GM19023 (cell line): ENCODE data around the gene NAP1L1.
A peak's percentile ranks its signal among the peaks of the same experiment; 100 is the strongest.

Experiments
- ATAC-seq: cut with Tn5 transposase; IDR thresholded peaks from one replicate; pipeline ENCODE4 v1.9.1; 2021; ENCODE audit warnings: mild to moderate bottlenecking, moderate library complexity; ENCODE audit not compliant: unreplicated experiment

NAP1L1 gene

DNA sequence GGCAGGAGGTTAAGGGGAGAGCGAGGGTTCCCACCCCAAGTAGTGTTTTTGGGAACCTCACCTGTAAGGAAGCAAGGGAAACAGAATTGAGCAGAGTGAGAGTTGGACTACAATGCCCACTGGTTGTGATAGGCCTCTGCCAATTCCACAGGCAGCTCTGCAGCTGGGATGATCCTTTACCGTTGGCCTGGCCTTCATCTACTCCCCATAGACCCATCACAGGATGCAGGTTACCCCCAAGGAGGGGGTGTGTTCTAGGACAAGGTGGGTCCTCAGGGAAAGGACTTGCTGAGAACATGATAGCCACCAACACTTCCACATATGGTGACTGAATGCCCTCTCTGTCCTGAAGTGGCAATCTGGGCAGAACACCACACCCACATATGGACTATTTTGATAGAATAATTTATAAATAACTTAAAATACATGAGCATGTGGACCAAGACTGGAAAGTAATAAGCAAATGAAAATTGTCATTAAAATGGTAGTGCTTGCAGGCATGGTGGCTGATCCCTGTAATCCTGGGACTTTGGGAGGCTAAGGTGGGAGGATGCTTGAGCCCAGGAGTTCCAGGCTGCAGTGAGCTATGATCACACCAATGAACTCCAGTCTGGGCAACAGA, 61.3 kb downstream of the NAP1L1 start:
- no peak for ATAC-seq

DNA sequence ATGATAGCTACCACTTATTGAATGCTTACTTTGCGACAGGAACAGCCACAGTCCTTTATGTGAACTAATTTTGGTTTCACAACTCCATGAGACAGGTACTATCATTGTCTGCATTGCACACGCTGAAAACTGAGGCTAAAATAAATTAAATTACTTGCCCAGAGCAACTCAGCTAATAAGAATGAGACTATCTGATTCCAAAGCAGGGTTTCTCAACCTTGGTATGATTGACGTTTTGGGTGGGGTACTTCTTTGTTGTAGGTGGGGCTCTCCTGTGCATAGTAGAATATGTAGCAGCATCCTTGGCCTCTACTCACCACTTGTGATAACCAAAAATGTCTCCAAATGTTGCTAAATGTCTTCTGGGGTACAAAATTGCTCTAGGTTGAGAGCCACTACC, 62.0 kb downstream of the NAP1L1 start:
- ATAC-seq, result no peak

DNA sequence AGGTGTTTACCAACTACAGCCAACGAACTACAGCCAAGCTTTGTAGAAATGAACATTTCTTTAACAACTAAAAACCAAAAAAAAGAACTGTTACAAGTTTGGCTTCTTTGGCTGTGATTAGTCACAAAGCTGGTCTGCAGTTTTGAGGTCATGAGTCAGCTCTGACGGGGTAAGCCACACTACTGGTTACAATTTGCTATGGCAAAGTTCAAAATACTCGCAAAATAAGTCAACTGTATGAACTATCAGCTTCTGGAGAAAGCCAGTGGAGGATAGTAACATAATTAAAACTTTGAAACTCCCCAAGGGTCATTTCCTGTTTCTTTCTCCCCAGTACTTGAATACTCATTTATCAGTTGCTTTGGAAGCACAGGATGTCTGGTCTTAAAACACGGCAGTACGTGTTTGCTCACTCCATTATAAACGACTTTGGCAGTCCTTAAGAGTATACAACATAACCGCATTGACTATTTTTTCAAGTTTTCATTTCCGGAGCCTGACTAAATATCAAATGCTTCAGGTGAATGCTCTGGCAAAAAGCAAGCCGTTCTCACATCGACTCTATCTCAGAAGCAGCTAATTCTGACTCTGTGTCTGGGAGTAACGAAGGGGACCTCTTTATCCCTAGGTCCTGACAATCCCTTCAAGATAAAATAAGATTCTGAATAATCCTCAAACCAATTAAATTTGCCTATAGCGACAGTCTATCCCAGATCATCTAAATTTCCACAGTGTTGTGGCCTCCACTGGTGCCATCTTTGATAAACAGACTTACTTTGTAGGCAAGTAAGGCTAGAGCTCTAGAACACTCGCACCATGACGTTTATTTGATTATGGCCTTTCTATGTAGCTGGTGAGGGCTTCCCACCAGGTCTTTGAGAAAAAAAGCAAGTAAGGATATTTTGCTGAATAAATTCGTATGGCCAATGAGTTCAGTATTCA, 63.5 kb downstream of the NAP1L1 start:
- ATAC-seq, result peak; percentile 57

DNA sequence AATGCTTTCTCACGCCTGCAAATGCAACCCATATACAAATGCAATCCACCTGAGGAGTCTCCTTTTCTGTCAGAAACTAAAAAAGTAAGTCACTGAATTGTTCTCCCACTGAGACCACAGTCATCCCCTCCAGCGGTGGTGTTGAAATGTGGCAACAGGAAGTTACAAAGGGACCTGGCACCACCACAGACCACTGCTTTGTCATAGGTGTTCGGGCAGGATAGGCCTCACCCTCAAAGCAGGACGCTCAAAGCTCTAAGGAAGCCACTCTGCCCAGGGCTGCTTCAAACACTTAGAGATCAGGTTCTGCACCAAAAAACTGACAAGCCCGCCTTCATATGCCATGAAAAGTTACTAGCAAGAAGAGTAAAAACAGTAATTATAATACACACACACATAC, 64.2 kb downstream of the NAP1L1 start:
- peak; percentile 73 for ATAC-seq

DNA sequence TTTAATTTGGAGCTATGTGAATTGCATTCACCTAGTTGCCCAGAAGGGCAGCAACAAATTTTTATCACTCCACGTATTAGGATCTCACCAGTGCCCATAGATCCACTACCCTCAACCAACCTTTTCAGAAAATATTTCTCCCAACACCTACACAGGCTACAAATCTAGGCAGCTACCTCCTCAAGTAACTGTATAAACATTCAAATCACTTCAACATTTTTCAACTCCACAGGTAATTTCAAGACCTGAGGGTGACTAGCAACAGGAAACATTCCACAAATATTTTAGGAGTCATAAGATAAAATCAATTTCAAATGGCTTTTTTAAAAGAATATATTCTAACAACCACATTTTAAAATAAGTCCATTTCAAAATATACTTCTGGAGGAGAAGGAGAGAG, 65.8 kb downstream of the NAP1L1 start:
- no peak for ATAC-seq

DNA sequence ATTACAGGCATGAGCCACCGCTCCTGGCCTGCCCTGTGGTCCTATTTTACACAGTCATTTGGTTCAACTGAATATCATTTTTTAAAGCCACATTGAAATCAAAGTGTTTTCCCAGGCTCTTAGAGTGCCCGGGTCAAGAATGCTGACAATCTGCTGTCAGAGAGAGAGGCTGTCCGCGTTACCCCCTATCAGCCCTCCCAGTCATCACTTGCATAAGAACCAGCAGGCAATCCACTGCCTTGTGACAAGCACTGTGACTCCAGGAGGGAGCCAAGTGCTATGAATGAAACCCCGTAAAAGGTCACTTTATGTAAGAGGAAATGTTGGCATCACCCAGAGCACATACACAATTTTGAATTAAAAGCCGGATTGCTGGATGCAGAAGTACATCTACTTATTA, 66.4 kb downstream of the NAP1L1 start:
- no peak for ATAC-seq

DNA sequence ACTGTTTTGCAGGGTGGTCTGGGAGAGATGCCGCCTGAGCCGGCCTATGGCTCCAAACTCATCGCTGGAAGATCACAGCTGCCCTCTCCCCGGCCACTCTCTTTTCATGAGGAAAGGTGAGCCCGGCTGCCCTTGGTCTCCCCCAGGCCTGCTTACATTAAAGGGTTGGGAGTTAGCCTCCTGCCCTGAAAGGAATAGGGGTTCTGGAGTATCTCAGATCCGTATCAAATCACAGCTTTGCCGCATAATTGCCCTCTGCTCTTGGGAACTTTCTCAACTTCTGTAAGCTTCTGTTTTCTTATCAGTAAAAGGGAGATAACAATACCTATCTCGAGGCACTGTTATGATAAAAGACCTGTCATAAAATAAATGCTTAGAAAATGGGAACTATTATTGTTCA, 70.5 kb downstream of the NAP1L1 start:
- ATAC-seq, result no peak

DNA sequence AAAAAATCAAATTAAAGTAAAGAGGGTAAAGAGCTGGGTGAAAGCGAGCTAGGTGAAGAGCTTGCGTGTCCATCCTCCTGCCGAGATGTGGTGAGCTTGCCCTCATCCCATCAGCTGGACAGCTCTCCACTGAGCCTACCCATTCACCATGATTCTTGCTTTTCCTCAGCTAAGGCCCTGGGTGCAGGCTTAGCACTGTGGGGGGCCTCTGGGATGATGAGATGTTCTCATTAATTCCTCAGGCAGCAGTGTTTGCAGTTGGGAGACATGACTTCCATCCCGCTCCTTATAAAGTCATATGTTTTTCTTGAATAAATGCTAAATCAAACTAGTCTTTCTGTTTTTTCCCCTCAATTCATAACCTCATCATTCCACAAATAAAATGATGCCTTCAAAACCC, 70.9 kb downstream of the NAP1L1 start:
- ATAC-seq, result no peak

DNA sequence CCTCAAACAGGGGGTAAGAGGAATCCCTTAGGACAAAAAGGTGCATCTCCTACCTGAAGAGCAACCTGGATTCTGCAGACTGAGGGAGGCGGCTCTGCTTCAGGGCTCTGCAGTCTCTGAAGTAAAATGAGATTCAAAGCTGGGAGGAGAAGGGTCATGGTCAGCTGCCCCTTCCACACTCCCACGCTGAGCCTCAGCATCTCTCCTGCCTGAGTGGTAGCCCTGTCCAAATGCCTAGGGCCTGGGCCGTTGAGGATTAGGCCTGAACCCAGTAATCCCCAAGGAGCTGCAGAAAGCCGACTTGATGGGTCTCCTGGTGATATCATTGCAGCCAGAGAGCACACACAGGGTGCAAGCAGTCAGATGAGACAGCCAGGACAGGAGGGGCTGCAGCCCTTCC, 71.8 kb downstream of the NAP1L1 start:
- no peak for ATAC-seq

DNA sequence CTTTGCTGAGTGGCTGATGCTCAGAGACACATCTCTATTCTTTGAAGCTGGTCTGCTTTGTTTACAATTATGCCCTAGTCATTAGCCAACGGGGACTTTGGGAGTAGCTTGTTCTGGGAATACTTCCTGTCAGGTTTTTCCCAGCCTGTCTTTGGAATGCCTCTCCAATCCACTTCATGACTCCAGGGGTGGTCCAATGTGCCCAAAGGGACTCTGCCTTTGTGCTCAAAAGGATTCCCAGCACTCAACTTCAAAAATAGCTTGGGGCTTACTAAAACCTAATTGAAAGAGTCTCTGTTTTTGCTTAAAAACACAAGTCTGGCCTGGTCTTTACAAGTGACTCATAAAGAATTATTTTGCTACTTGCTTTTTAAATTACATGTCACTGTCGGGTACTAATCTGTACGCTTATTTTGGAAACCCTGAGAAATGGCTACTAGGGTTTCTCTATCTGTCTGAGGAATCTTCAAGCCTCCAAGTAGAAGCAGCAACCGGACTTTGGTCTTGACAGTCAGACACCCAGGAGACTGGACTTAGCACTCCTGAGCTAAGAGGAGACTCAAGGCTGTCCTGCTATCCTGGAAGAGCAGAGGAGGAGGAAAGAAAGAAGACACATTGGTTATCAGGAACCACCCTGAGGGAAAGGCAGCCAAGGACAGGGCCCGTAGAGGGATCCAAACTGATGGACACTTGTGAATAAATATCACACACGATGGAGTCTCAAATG, 73.6 kb downstream of the NAP1L1 start:
- no peak for ATAC-seq

DNA sequence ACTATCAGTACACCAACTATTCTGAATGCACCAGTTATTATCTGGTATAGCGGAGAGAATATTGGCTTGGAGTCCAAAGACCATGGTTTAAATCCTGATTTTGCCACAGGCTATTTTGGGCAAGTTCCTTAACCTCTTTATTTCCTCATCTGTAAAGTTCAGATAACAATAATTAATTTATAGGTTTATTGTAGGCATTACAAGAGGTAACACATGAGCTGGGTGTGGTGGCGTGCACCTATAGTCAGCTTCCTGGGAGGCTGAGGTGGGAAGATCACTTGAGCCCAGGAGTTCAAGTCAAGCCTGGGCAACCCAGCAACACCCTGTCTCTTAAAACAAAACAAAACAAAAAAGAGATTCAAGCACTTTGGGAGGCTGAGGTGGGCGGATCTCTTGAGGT, 76.1 kb downstream of the NAP1L1 start:
- no peak for ATAC-seq

DNA sequence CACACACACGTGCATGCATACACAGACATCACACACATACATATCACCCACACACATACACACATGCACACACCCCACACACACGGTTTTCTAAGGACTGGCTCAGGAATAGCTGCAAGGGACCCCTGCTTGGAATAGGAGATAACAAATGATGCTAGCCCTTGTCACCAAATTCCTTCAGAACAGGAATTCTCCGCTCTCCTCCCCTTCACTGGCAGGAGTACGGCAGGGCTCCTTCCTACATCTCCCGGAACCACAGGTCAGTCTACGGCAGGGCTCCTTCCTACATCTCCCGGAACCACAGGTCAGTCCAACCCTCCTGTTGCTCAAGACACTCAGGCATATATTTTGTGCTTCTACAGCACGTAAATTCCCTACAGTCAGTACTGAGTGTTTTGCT, 76.8 kb downstream of the NAP1L1 start:
- no peak for ATAC-seq

DNA sequence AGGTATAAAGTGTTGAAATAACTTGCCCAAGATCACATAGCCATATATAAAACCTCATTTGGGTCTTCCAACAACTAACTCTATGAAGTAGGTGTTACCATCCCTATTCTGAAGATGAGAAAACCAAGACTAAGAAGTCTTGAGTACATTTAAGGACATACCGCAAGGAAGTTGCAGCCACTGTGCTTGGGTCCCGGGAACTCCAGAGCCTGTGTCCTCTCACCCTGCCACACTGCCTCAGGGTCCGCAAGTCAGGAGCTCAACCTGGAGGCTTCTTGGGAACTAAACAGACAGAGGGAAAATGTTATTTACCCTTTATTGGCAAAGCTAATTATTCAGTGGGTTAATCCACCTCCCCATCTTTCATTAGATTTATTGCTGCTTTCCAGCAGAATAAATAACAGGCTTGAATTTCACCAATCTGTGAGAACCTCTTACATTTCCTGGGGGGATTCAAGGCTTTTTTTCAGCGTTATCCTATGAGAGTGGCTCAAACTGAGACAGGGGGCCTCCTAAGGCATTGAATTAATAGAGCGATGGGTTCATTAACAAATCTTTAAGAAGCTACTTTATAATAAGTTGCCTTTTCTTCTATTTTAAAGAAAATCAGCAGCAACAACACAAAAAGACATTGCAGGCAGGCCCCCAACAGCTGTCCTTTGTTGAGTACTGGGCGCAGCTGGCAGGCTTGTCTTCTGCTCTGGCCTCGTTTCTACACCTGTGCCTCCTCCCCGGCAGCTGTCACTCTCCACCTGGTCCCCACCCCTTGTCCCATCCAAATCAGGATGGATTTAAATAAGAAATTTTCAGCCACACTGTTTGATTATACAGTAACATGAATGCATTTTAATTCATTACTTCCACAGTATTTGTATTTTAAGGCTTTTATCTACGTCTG, 78.2 kb downstream of the NAP1L1 start:
- ATAC-seq, result no peak

DNA sequence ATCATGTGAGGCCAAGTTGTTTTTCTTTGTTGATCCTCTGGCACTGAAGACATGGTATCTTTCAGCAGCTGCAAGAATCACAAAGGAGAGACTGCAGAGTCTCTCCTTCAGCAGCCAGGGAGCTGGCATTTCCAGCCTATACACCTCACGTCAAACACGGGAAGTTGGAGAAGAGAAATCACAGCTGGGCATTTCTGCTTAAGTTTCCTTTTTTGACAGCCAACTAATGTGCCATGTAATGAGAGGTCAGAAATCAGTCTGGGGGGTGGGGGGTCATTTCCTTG, 81.2 kb downstream of the NAP1L1 start:
- no peak for ATAC-seq

DNA sequence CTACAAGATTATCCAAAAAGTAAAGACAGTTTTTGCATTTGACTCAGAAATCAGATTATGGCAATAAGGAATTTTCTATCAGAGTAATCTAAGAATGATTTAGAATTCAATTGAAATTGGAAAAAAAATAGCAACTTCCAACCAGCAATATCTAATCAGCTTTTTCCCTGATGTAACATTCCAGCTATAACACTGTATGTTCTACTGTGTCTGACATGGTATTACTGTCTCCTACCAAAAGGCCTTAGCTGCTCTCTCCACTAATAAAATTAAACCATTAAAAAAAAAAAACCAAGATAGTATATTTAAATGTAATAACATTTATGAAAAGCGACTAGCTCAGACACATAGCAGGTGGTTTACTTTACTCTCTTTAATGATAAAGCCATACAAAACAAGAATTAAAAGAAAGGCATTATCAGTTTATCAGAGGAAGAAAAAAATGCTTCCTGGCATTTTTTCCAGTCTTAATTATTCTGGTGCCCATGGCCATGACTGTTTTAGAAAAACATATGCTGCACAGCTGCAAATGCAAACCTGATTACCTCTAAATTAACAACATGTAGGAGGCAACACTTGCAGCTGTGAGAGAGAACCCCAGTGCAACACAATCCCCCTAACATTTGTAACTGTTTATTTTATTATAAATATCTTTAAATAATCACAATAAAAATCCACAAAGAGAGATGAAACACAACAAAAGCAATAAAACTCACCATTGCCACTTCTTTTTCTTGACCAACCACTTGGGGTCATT, 81.7 kb downstream of the NAP1L1 start:
- ATAC-seq, result no peak

DNA sequence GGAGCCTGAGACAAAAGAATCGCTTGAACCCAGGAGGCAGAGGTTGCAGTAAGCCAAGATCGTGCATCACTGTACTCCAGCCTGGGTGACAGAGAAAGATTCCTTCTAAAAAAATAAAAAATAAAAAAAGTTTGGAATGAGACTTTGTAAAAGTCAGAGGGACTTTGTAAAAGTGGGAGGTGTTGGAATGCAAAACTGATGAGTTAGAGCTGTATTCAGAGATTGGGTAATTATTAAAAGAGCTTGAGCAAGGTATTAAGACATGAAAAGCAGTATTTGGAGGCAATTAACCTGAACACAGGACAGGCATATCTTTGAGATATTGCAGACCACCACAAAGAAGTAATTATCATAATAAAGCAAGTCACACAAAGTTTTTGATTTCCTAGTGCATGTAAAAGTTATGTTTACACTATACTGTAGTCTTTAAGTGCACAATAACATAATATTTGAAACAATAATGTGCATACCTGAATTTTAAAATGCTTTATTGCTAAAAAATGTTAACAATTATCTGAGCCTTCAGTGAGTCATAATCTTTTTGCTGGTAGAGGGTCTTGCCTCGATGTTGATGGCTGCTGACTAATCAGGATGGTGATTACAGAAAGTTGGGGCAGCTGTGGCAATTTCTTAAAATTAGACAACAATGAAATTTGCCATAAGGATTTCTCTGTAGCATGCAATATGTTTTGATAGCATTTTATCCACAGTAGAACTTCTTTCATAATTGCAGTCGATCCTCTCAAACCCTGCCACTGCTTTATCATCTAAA, 86.0 kb downstream of the NAP1L1 start:
- ATAC-seq, result no peak

DNA sequence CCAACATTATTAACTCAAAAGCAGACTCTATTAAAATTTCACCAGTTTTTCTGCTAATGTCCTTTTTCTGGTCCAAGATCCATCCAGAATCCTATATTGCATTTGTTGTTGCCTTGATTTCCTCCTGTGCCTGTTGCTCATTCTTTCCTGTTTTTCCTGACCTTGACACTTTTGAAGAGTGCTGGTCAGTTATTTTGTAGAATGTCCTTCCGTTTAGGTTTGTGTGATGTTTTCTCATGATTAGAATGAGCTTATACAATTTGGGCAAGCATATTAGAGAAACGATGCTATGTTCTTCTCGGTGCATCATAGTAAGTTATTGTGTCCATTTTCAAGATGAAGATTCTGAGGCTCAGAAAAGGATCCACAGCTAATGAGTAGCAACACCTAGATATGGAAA, 86.8 kb downstream of the NAP1L1 start:
- ATAC-seq, result no peak

DNA sequence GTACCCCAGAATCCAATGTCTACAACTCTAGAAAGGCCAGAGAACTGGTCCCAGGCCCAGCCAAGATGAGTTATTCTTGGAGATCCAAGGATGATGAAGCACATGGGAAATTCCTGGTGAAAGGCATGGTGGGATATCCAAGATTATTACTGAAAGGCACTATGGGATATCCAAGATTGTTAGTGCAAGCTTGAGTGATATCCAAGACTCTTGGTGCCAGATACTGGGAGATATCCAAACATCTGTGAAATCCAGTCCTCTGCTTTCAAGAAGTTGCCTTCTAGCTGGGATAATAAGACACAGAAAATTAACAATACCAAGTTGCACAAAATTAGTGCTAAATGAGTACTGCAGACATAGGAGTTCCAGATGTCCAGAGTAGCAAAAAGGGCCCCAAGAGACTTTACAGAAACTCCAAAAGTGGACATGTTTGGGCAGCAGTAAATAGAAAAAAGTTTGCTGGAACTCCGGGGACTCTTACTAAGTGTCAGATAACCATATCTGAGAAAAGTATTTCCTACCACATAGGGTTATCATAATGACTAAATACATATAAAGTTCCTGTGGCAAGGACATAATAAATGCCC, 87.5 kb downstream of the NAP1L1 start:
- no peak for ATAC-seq

DNA sequence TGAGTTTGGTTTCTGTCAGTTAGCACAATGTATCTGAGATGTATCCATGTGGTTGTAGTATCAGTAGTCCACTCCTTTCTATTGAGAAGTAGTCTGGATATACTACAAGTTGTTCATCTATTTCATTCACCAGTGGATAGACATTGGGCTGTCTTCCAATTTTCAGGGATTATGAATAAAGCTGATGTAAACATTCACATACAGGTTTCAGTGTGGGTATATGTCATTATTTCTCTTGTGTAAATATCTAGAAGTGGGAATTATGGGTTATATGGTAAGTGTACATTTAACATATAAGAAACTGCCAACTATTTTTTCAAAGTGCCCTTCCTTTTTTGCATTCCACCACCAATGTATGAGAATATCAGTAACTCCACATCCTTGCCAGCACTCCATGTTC, 88.8 kb downstream of the NAP1L1 start:
- no peak for ATAC-seq
